NCI-H82 (cell line): ENCODE results near the gene ASRGL1.
A peak's percentile ranks its signal among the peaks of the same experiment; 100 is the strongest.
"Not testable (repeated sequence)": the region's sequence is repeated elsewhere in the genome, so short reads cannot be mapped to it uniquely, and the experiment has no call there.

Experiments
- DNase-seq: peaks from one replicate; lab custom pipeline; 2025; lab: John Stamatoyannopoulos, UW

The ASRGL1 gene

GRCh38 chr11:62352355-62353336 is 15.4 kb downstream of the ASRGL1 start:
- no peak for DNase-seq

GRCh38 chr11:62353841-62354240 is 16.6 kb downstream of the ASRGL1 start:
- DNase-seq: no peak

- DNase-seq: no peak
These were observed 21.0 kb downstream of the ASRGL1 start for GRCh38 chr11:62358273-62358672.

- DNase-seq: no peak
These were observed 22.2 kb downstream of the ASRGL1 start for GRCh38 chr11:62359475-62359874.

DNA sequence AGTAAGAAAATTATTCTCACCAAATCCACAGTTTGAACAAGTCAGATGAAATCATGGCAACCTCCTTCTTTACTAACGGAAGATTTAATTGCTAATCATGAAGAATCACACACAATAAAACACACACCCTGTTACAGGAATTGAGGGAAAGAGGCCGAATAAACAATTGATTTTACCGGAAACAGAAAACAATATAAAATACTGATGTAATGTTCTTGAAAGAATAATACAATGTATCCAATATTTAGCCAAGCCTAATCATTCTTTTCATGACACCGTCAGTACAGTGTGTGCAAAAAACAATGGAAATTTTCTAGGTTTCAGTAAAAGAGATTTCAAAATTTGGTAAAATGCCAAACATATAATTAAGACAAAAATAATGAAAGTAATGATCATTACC is 23.4 kb downstream of the ASRGL1 start:
- no peak for DNase-seq

DNA sequence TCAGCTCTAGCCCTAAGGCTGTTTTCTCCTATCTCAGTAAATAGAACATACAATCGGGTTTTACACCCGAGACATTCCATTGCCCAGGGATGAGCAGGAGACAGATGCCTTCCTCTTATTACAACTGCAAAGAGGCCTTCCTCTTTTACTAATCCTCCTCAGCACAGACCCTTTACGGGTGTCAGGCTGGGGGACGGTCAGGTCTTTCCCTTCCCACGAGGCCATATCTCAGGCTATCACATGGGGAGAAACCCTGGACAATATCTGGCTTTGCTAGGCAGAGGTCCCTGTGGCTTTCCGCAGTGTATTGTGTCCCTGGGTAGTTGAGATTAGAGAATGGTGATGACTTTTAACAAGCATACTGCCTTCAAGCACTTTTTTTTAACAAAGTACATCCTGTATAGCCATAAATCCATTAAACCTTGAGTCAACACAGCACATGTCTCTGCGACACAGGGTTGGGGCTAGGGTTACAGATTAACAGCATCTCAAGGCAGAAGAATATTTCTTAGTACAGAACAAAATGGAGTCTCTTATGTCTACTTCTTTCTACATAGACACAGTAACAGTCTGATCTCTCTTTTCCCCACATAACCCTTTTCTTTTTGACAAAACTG is 31.7 kb downstream of the ASRGL1 start:
- DNase-seq: peak; percentile 38

DNA sequence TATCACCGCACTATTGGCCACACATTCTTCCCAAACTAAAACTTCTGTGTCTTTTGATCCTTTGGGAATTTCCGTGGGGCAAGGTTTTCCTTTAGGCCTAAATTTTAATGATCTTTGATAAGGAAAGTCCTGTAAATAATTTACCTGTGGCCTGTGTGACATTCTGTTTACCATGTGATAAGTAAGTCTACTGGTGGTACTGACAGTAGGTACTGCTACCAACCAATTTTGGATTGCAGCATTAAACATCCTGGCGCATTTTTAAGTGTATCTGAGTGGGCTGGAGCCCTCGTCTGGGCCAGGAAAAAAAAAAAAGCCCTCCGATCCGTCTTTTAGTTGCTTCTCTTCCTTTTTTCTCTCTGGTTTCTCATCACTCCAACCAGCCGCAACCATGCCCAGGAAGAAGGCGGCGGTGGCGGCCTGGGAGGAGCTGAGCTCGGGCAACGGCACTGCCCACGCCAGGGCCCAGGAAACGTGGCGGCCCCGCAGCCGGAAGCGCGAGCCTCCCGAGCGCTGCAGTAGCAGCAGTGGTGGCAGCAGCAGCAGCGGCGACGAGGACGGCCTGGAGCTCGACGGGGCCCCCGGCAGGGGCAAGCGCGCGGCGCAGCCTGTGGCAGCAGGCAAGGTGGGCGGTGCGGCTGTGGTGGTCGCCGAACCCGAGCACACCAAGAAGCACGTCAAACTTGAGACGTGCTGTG is 33.6 kb downstream of the ASRGL1 start:
- no peak for DNase-seq

DNA sequence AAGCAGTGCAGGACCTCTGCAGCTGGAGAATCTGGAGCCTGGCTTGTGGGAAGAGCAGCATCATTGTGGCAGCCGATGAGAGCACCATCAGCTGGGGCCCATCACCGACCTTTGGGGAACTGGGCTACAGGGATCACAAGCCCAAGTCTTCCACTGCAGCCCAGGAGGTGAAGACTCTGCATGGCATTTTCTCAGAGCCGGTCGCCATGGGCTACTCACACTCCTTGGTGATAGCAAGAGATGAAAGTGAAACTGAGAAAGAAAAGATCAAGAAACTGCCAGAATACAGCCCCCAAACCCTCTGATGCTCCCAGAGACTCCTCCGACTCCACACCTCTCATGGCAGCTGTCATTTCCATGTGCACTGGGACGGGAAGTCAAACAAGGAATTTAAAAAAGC is 35.6 kb downstream of the ASRGL1 start:
- no peak for DNase-seq

DNA sequence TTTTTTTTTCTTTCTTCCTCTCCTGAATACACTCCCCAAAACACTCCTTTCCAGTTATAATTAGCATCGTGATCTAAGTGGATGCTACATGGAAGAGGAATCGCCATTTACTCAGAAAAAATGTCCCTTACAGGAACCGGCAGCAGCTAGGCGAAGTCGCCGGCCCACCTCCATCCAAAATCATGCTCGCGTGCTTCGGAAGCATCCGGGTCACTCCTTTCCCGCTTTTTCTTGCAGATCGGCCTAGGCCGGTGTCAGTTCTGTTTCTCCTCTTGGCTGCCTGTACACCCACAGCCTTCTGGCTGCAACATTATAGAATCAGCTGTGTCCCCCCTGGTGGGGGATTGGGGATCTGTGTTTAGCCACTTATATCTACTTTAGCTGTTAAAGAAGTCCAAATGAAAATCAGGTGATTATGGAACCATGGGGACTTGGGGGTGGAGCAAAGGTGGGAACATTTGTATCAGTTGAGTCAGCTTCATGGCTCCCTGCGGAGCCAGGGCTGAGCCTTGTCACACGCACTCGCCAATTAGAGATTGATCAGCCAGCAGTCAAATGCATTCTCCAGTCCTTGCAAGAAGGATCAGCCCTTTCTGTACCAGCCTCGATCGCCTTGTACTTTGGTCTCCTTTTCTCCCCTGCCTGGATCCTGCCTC is 36.3 kb downstream of the ASRGL1 start:
- DNase-seq: no peak

DNA sequence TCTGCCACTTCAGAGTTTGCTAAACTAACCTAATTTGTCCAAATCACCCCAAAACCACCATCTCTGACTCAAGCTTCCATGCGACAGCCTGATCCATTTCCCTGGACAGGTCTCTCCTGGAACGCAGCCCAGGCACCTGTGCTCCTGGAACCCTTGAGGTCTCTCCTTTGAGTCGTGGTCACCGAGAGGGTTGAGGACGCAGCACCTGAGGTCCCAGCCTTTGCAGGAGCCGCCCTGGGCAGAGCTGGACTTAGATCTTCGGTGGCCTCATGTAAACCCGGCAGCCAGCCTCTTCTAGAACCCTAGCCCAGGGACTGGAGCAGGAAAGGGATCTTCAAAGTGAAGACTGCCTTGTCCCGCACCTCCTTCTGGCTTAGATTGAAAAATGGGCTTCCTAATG is 37.6 kb downstream of the ASRGL1 start:
- DNase-seq: no peak

- DNase-seq: peak; percentile 71
These were observed 41.3 kb downstream of the ASRGL1 start for GRCh38 chr11:62378459-62379063.

DNA sequence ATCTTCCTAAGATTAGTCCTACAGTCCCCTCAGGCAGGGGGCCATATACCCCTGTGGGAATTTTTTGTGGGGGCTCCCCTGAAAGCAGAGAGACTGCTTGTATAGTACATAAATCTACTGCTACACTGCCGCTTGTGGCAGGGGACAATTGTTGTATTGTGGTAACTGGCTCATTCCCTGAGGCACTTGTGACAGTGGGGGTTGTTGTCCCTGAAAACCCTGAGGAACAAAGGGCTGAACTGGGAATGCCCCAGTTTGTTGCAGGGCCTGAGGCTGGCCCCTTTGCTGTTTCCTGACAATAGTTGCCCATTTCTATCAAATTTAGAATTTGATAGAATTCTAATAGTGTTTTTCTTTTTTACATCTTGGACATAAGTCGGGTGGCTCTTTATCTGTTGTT is 42.3 kb downstream of the ASRGL1 start:
- not testable (repeated sequence) for DNase-seq

DNA sequence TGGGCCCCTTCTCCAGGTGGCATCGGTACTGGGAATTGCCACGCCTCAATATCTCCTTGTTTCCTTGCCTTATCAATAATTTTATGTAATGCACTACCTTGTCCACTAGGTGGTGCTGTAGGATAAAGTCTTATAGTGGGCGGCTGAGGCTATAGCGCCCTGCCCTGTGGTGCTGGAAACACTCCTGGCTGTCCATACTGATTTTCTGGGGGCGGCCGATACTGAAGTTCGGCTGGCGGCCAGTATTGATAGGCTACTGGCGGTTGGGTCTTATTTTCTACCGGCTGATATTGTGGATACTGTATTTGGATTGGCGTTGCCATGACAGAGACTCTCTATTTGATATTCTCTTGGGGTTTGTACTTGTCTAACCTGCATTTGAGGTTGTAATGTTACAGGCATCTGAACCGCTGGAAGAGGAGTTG is 43.6 kb downstream of the ASRGL1 start:
- peak; percentile 89 for DNase-seq

DNA sequence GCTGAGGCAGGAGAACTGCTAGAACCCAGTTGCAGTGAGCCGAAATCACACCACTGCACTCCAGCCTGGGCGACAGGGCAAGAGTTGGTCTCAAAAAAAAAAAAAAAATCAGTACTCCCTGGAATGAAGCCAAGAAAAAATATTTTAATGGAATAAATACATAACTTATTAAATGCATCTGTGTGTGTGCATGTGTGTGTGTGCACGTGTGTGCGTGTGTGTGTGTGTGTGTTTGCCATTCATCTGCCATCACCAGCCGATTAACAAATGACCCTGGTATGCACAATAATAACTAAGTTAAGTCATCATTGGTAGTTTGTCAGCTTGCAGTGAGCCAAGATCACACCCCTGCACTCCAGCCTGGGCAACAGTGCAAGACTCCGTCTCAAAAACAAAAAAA is 46.6 kb downstream of the ASRGL1 start:
- DNase-seq: no peak

DNA sequence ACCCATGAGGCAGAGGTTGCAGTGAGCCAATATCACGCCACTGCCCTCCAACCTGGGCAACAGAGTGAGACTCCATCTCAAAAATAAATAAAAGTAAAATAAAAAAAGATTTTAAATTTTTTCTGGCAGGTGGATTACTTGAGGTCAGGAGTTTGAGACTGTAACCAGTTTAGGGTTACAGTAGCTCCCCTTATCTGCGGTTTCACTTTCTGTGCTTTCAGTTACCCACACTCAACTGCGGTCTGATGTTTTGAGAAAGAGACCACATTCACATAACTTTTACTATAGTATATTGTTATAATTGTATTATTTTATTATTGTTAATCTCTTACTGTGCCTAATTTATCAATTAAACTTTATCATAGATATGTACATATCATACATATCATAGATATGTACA is 48.8 kb downstream of the ASRGL1 start:
- DNase-seq: not testable (repeated sequence)

DNA sequence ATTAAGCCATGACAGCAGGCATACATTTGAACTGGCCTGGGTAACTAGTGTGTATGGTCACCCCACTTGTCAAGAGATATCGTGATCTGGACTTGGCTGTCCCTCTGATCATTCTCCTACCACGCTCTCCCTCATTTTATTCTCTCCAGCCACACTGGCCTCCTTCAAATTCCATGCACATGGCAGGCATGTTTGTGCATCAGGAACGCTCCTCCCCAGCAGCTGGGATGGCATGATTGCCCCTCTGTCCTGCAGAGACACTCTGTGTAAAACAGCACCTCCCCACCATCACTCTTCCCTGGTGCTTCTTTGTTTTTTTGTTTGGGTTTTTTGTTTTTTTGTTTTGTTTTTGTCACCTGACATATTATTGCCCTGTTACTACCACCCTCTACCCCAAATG is 50.1 kb downstream of the ASRGL1 start:
- DNase-seq: no peak

GRCh38 chr11:62388999-62389398 is 51.8 kb downstream of the ASRGL1 start:
- no peak for DNase-seq

DNA sequence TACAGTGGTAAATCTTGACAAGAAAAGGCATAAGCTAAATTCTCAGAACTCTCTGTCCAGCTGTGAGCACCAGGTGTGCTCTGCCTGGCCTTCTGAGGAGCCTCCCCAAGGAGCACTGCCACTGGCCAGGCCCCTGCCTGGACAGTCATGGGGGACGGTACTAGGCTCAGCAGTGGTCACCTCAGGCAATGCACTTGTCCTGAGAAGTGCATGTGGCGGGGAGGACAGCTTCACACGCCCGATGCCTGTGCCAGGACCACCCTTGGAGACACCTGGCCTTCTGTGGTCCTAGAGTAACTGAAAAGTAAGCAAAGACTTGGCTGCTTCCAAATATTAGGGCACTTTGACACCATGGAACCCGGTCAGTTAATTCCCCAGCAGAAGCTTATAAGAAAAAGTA is 53.0 kb downstream of the ASRGL1 start:
- DNase-seq: no peak

DNA sequence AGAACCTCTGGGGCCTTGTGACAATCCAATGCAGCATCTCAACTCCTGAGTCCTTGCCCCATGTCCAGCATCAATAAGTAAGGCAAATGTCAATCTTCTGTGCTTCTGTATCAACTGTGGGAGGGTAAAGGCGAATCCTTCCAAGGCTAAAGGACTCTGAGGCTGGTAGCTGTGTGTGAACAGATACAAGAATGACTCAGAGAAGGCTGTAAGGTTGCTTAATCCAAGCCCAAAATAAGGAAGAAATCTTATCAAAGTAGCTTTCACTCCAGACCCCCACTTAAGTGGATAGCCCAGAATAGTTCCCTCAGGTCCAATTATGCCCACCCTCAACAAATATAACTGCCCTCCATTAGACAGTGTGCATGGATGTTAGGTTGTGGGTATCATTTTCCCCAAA is 53.5 kb downstream of the ASRGL1 start:
- no peak for DNase-seq

GRCh38 chr11:62391642-62392425 is 54.6 kb downstream of the ASRGL1 start:
- DNase-seq: no peak

GRCh38 chr11:62392506-62392905 is 55.3 kb downstream of the ASRGL1 start:
- no peak for DNase-seq
